ENCODE measurements around the gene MAD2L1BP.

The MAD2L1BP gene

GRCh38 chr6:43683708-43684455 is 48.2 kb downstream of the MAD2L1BP start:
- no peak for DNase-seq

- DNase-seq, result no peak
Measured at GRCh38 chr6:43687079-43687436, 51.4 kb downstream of the MAD2L1BP start.

DNA sequence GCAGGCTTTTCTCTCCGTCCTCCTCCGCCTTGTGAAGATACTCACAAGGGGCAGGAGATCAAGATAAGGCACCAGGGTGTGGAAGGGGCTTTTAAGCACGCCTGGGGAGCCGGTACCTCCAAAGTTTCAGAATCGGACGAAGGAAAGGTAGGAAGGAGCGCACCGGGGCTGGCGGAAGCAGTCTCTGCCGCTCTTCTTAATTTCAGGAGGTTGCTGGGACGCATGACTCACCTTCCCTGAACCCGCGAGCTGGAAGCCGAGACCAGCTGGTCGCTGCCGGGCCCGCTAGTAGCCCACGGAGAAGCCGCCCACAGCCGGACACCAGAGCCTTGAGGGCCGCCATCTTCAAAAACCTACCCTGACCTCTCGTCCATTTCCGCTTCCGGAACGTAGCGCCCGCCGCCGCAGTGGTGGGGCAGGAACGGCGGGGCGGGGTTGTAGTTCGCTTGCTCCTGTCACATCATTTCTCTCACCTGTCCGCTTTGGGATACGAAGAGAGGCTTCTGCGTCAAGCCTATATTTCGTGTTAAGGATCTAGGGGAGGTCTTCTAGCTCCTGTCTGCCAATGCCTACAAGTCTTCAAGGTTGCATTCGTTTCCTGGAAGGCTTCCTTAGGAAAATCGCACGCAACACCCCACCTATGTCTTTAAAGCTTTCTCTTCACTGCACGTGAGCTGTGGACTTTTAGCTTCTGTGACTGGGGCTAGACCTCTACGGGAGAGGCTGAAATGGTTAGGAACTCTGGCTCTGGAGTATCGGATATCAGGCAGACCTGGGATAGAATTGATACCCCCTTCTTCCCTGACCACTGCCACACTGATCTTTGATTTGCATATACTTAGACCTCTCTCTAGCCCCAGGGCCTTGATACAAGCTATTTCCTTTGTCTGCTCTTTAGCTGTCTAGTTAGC is 52.1 kb downstream of the MAD2L1BP start, which contains the start of gene MRPS18A:
Gene MRPS18A (minus strand): TSS at position 355 of the 911 bp plus-strand sequence. CDS start 12 bp downstream, at position 343.
- peak; percentile 59 to 72 (median 62) for DNase-seq

DNA sequence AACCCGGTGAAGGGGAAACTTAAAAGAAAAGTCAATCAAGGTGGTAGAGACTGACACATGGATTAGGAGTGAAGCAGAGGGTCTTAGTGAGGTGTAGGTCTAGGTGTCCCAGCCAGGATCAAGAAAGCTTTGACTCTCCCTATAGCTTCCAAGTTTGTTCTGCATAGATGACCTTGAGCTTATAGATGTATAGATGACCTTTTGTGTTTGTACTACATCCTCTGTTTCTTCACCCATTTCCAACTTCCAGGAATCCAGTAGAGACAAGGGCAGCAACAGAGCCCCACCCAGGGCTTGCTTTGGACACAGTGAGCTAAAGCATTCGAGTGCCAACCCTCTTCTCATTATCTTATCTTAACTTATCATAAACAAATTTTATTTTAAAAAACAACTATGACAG is 53.8 kb downstream of the MAD2L1BP start:
- no peak for DNase-seq

Measured in stimulated activated naive CD4-positive, alpha-beta T cell (primary cell).